B cell (primary cell): ENCODE data around the gene BBS1. TPM values are rescaled to one million over a fixed set of nuclear protein-coding genes. Genes with fewer than 3 reads are reported as not detected.

Source experiments
- ATAC-seq: fragments of 200-7000 bp; cut with Tn5 transposase; one replicate; pipeline ENCODE4 v1.10.0; 2021; ENCODE audit warnings: low read depth, mild to moderate bottlenecking, moderate number of reproducible peaks, moderate library complexity
- CTCF ChIA-PET: fragments of 350-600 bp; sonication (Branson Sonifier 250); formaldehyde crosslinking; loops from one replicate; lab custom pipeline; 2021; ENCODE audit warnings: antibody characterized with exemption, inconsistent platforms; lab: Charles Lee
- POLR2A ChIA-PET: fragments of 350-600 bp; sonication (Branson Sonifier 250); formaldehyde crosslinking; loops from one replicate; lab custom pipeline; 2021; ENCODE audit warnings: antibody characterized with exemption; lab: Charles Lee
- DNase-seq: peaks from one replicate; pipeline ENCODE4 v3.0.0; 2013
- H2AFZ ChIP-seq: 2 replicates; pipeline ENCODE4 v1.6.1; 2012; ENCODE audit warnings: mild to moderate bottlenecking, low read depth, low read length; ENCODE audit not compliant: insufficient read depth, poor library complexity, severe bottlenecking
- H3K27ac ChIP-seq, 2 donors: 1 replicate in 1 of 2; 2 replicates in 1 of 2; pipeline ENCODE4 v1.5.1; 2012 to 2013; ENCODE audit warnings: low read length in 2 of 2, mild to moderate bottlenecking in 2 of 2, moderate library complexity in 1 of 2
- H3K27me3 ChIP-seq, 4 experiments: fragments of 200-600 bp in 1 of 4; sonication (generic) in 1 of 4; replicated peaks in 1 of 4; 1 replicate in 2 of 4; 2 replicates in 2 of 4; pipeline versions ENCODE4 v1.6.1 to v1.7.0; 2013 to 2016; ENCODE audit warnings: low read length in 3 of 4, mild to moderate bottlenecking in 2 of 4, mixed read lengths in 1 of 4, moderate library complexity in 1 of 4; ENCODE audit not compliant: insufficient read depth in 4 of 4, control insufficient read depth in 3 of 4; ENCODE audit errors: control extremely low read depth in 1 of 4
- H3K36me3 ChIP-seq, 2 experiments: replicated peaks in 1 of 2; 1 replicate in 1 of 2; 2 replicates in 1 of 2; pipeline versions ENCODE4 v1.6.1 to v1.7.1; 2013; ENCODE audit warnings: low read length in 1 of 2; ENCODE audit not compliant: insufficient read depth in 2 of 2, control insufficient read depth in 1 of 2; ENCODE audit errors: control extremely low read depth in 1 of 2, extremely low read depth in 1 of 2
- H3K4me1 ChIP-seq, 2 donors: fragments of 200-600 bp in 1 of 2; sonication (generic) in 1 of 2; 1 replicate in 1 of 2; 2 replicates in 1 of 2; pipeline versions ENCODE4 v1.5.1 to v1.6.1; 2013 to 2017; ENCODE audit warnings: low read length in 2 of 2; ENCODE audit not compliant: control insufficient read depth in 2 of 2, insufficient read depth in 2 of 2
- H3K4me2 ChIP-seq: replicated peaks from 2 replicates; pipeline ENCODE3; 2012; ENCODE audit warnings: mild to moderate bottlenecking, low read depth, low read length; ENCODE audit not compliant: poor library complexity, severe bottlenecking
- H3K4me3 ChIP-seq, 5 experiments: fragments of 200-600 bp in 1 of 5; sonication (generic) in 1 of 5; 1 replicate in 3 of 5; 2 replicates in 2 of 5; pipeline versions ENCODE4 v1.5.1 to v1.7.0; 2011 to 2016; ENCODE audit warnings: low read length in 4 of 5, mild to moderate bottlenecking in 4 of 5, low read depth in 2 of 5, control low read depth in 1 of 5, moderate library complexity in 1 of 5; ENCODE audit not compliant: insufficient read depth in 1 of 5; ENCODE audit errors: control extremely low read depth in 1 of 5, extremely low read depth in 1 of 5
- H3K79me2 ChIP-seq: fragments of 200-600 bp; sonication (generic); one replicate; pipeline ENCODE4 v1.6.0; 2016; ENCODE audit warnings: low read length; ENCODE audit not compliant: control insufficient read depth, insufficient read depth
- H3K9ac ChIP-seq: fragments of 200-600 bp; sonication (generic); 2 replicates; pipeline ENCODE4 v1.6.1; 2017; ENCODE audit warnings: mild to moderate bottlenecking, low read length, moderate library complexity
- H3K9me3 ChIP-seq, 3 donors: one replicate each; pipeline versions ENCODE4 v1.6.1 to v1.7.1; 2013; ENCODE audit warnings: low read length in 2 of 3; ENCODE audit not compliant: control insufficient read depth in 2 of 3, insufficient read depth in 1 of 3; ENCODE audit errors: control extremely low read depth in 1 of 3
- H4K20me1 ChIP-seq: 2 replicates; pipeline ENCODE4 v1.6.0; 2012; ENCODE audit warnings: mild to moderate bottlenecking, low read length; ENCODE audit not compliant: insufficient read depth, control insufficient read depth, poor library complexity, severe bottlenecking
- H3K27ac Mint-ChIP-seq: one replicate; pipeline ENCODE4 v1.8.0; 2021; ENCODE audit warnings: mixed read lengths
- H3K27me3 Mint-ChIP-seq: one replicate; pipeline ENCODE4 v1.8.0; 2021; ENCODE audit warnings: mixed read lengths
- H3K4me1 Mint-ChIP-seq: one replicate; pipeline ENCODE4 v1.8.0; 2021; ENCODE audit warnings: mixed read lengths
- H3K4me3 Mint-ChIP-seq: one replicate; pipeline ENCODE4 v1.8.0; 2021; ENCODE audit warnings: mixed read lengths
- H3K9me3 Mint-ChIP-seq: one replicate; pipeline ENCODE4 v1.8.0; 2022; ENCODE audit warnings: mixed read lengths; ENCODE audit not compliant: insufficient read depth
- EZH2 ChIP-seq: IDR thresholded peaks from 2 replicates; pipeline ENCODE4 v1.6.1; 2012; ENCODE audit warnings: borderline replicate concordance, low read depth, mild to moderate bottlenecking, moderate library complexity, low read length; ENCODE audit not compliant: insufficient read depth, poor library complexity, severe bottlenecking
- WGBS: methylation state at CpG from one replicate; pipeline ENCODE4 v1.1.5; 2013; ENCODE audit warnings: missing lambda C conversion rate; ENCODE audit not compliant: insufficient coverage; 5-methylcytosine and 5-hydroxymethylcytosine counted together
- intact Hi-C: fragments of 100-400 bp; cut with micrococcal nuclease; formaldehyde crosslinking; loops from one replicate; pipeline ENCODE4 v1.10.0; 2022
- polyA minus RNA-seq: library from RNA; depleted of rRNA, polyadenylated mRNA; stranded (reverse); fragments of >200 nt; gene quantifications from 2 replicates; pipeline ENCODE4 v1.2.3, GENCODE V29; 2012
- polyA plus RNA-seq: library from polyadenylated mRNA; depleted of rRNA; stranded (reverse); fragments of >200 nt; gene quantifications from 2 replicates; pipeline ENCODE4 v1.2.3, GENCODE V29; 2012
- total RNA-seq, 2 donors: library from RNA; stranded (reverse); fragments of 120-200 nt in 1 of 2; gene quantifications; 1 replicate in 1 of 2; 2 replicates in 1 of 2; pipeline versions ENCODE4 v1.2.3 to v1.2.4, GENCODE V29; 2013 to 2022
- TF ChIP-seq, protein P1 (sequence below): fragments of 200-600 bp; IDR thresholded peaks from one replicate; pipeline ENCODE4 v1.8.0; 2022; ENCODE audit warnings: antibody characterized with exemption, mild to moderate bottlenecking

BBS1 gene
- total RNA-seq (52.5 and 56.3 TPM in 2 replicates), polyA plus RNA-seq (13.7 and 20.4 TPM in 2 replicates), polyA minus RNA-seq (23.3 and 25.3 TPM in 2 replicates)
- 14.8 TPM for total RNA-seq (2013)

DNA sequence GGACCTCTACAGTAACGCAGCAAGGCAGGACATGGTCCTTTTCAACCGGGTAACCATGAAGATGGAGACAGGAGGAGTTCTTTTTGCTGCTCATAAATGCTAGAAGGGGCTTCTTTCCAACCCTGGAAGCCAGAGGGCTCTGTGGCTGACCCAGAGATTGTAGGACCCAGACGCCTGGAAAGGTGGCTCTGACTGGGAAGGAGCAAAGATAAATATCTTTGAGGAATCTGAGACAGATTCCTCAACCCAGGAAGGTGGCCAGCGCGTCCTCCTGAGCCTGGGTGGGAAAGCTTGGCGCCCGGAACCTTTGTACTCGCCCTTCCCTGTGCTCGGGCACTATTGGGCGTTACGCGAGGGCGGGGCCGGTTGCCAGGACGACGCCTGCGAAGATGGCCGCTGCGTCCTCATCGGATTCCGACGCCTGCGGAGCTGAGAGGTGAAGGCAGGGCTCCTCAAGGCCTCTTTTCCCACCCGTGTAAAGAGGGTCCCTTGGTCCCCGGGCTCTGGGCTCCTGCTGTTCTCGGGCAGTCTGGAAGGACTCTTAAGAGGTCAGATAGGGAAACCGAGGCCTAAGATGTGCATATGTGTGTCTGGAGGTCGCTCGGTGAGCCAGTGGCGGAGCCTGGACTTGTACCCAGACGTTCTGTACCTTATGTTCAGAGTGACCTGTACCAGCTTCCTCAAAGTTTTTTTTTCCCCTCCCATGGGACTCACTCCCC is at the start of gene BBS1:
BBS1 (plus strand) TSS at position 365 of the 719 bp plus-strand sequence; CDS start at position 390, 25 bp downstream.
- intact Hi-C loops, result loop anchor here (1.0 to 2.0 kb wide), 5 partner anchors 30 to 168 kb away; partner anchors contain the start of genes ACTN3, DPP3, MRPL11 and PELI3
- Histone ChIP-seq H3K9me3 (no peaks in the 10 kb centered on the region), H3K4me3 (peak within 1 kb of the TSS; percentile 55 to 89 (median 85)), H3K36me3 (peaks cover 0 to 3% of the 10 kb centered on the region in 2 experiments), H3K27me3 (no peaks in the 10 kb centered on the region), H4K20me1 (no peaks in the 10 kb centered on the region), H2AFZ (peak within 1 kb of the TSS; percentile 92), H3K9ac (peak within 1 kb of the TSS; percentile 80), H3K27ac (peak within 1 kb of the TSS in 1 of 2 donors; percentile 40), H3K4me1 (peaks cover 11 to 14% of the 10 kb centered on the region in 2 donors), H3K4me2 (peak within 1 kb of the TSS; percentile 92), H3K79me2 (peaks cover 8% of the 10 kb centered on the region)
- ChIA-PET POLR2A (interaction anchor here (0.7 to 1.2 kb wide), 3 partner anchors 9 to 44 kb away, joined by 4 to 7 read pairs (median 4); partner anchors contain the start of genes DPP3 and PELI3), CTCF (interaction anchor here (1.0 to 2.1 kb wide), 6 partner anchors 8 to 167 kb away, joined by 3 to 15 read pairs (median 3); partner anchors contain the start of genes BRMS1, DPP3 and RBM4B)
- 3% methylated on average over 31 of the region's 31 CpGs for WGBS
- DNase-seq (peak; percentile 87), ATAC-seq (peak; percentile 94)
- Mint-ChIP-seq H3K27ac (peak within 1 kb of the TSS; percentile 61), H3K4me1 (peaks cover 16% of the 10 kb centered on the region), H3K9me3 (no peaks in the 10 kb centered on the region), H3K27me3 (no peaks in the 10 kb centered on the region), H3K4me3 (peak within 1 kb of the TSS; percentile 91)
- TF ChIP-seq EZH2, result no peak
- TF ChIP-seq, protein P1, sequence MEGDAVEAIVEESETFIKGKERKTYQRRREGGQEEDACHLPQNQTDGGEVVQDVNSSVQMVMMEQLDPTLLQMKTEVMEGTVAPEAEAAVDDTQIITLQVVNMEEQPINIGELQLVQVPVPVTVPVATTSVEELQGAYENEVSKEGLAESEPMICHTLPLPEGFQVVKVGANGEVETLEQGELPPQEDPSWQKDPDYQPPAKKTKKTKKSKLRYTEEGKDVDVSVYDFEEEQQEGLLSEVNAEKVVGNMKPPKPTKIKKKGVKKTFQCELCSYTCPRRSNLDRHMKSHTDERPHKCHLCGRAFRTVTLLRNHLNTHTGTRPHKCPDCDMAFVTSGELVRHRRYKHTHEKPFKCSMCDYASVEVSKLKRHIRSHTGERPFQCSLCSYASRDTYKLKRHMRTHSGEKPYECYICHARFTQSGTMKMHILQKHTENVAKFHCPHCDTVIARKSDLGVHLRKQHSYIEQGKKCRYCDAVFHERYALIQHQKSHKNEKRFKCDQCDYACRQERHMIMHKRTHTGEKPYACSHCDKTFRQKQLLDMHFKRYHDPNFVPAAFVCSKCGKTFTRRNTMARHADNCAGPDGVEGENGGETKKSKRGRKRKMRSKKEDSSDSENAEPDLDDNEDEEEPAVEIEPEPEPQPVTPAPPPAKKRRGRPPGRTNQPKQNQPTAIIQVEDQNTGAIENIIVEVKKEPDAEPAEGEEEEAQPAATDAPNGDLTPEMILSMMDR, result no peak

DNA sequence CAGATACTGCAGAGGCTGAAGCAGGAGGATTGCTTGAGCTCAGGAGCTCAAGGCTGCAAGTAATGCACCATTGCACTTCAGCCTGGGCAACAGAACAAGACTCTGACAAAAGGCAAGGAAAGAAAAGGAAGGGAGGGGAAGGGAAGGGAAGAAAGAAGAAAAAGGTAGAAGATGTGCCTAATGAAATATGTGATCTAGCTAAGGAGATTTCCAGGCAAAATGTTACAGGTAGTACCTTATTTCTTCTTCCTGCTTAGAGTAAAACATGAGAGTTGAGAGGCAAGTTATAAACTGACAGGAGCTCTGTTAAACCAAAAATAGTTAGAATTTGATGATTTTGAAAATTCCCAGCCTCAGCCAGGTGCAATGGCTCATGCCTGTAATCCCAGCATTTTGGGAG is 48.4 kb upstream of the BBS1 start:
- H3K27me3 ChIP-seq, result no peaks in the 10 kb centered on the region
- DNase-seq (no peak), ATAC-seq (no peak)
- ChIA-PET POLR2A (no interaction called here), CTCF (interaction anchor here (1.0 kb wide), 1 partner anchor 21 kb away, joined by 3 read pairs; no protein-coding TSS in a partner anchor)
- intact Hi-C loops, result no loop called here
- no peak for TF ChIP-seq EZH2
- TF ChIP-seq, protein P1, result no peak
- no peak overlapping the region for H3K4me3 ChIP-seq
- H3K9ac ChIP-seq, result no peak overlapping the region
- peaks cover 0 to 4% (median 0%) of the 10 kb centered on the region in 3 donors for H3K9me3 ChIP-seq
- H4K20me1 ChIP-seq, result no peaks in the 10 kb centered on the region
- Mint-ChIP-seq H3K27me3 (no peaks in the 10 kb centered on the region), H3K4me1 (peaks cover 50% of the 10 kb centered on the region), H3K9me3 (peaks cover 3% of the 10 kb centered on the region), H3K27ac (no peak overlapping the region), H3K4me3 (no peak overlapping the region)
- peaks cover 50 to 59% of the 10 kb centered on the region in 2 donors for H3K4me1 ChIP-seq
- no peaks in the 10 kb centered on the region for H3K36me3 ChIP-seq
- no peak overlapping the region for H3K4me2 ChIP-seq
- H2AFZ ChIP-seq, result no peak overlapping the region
- no peaks in the 10 kb centered on the region for H3K79me2 ChIP-seq
- no peak overlapping the region for H3K27ac ChIP-seq
